C1 segment of cervical spinal cord (tissue), 14 donors: ENCODE results near the gene CAMKMT.

Source experiments
- DNase-seq, 14 donors: peaks; one replicate each; lab custom pipeline; 2025; lab: John Stamatoyannopoulos, UW

CAMKMT gene

DNA sequence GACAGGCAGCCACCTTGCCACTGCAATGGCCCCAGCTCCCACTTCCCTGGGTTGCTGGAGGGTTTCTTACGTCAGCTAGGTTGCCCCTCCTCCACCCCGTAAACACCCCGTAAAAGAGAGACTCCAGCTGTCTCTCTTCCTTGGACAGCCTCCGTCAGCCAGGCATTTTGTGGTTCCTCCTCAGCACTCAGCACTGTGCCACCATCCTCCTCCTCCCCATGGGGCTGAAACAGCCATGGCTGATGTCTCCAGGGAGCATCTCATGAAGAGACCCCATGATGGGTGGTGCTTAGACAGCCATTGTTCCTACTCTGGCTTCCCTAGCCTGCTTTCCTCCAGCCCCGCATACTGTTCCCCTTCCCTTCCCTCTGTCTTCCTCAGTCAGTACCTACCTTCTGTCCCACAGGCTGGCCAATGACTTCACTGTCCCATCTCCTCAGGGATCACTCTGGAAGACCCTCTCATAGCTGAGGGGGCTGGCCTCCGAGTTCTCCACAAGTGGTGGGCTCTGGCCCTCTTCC lies 436.5 kb downstream of the CAMKMT start:
- no peak for DNase-seq

DNA sequence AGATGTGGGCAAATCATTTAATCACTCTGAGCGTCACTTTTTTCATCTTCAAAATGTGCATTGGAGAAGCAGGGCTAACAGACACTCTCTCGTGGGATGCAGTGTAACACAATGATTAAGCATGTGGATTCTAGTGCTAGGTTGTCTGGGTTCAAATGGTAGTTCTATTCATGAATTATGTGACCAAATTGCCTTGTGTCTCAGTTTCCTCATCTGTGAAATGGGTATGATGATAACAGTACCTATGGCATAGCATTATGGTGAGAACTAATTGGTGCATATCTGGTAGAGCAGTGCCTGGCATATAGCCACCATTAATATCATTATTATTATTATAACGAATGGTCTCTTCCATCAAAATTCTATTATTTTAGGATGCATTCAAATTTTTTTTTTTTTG lies 437.4 kb downstream of the CAMKMT start:
- DNase-seq, result no peak

DNA sequence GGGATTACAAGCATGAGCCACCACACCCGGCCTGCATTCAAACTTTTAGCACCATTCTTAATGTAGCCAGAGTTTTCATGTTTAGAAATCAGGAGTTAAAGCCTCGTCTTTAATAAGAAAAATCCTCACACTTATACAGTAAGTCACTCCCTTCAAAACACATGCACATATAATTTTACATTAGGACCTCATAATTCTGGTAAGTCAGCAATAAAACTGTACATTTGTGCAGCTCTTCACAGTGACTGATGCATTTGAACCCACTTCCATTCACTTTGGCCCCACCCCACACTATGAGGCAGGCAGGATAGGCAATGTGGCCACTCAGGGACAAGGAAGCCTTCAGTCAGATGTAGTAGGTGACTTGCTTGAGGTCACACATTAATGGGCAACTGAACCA lies 438.0 kb downstream of the CAMKMT start:
- DNase-seq, result no peak

DNA sequence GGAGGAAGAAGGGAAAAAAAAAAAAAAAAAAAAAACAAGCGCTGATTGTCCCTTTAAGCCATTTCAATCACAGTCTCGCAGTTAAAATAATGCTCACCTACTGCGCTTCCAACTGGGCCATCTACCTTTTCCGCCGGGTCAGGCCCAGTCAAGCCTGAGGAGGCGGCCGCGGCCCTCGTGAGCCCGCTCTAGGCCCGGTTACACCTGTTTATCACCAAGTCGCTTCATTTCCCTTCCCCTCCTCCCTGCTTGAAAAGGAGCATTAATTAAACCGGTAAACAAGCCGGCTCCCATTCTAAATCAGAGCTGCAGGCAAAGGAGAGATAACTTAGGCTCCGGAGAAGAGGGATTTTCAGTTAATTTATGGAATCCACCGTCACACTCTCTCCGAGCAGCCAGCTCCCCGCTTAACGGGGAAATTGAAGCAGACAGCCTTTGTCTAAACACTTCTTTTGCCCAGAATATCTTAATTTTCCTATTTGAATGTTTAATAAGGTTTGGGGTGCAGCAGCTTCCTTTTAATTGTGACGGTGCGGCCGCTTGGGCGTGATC lies 439.6 kb downstream of the CAMKMT start:
- no peak for DNase-seq

DNA sequence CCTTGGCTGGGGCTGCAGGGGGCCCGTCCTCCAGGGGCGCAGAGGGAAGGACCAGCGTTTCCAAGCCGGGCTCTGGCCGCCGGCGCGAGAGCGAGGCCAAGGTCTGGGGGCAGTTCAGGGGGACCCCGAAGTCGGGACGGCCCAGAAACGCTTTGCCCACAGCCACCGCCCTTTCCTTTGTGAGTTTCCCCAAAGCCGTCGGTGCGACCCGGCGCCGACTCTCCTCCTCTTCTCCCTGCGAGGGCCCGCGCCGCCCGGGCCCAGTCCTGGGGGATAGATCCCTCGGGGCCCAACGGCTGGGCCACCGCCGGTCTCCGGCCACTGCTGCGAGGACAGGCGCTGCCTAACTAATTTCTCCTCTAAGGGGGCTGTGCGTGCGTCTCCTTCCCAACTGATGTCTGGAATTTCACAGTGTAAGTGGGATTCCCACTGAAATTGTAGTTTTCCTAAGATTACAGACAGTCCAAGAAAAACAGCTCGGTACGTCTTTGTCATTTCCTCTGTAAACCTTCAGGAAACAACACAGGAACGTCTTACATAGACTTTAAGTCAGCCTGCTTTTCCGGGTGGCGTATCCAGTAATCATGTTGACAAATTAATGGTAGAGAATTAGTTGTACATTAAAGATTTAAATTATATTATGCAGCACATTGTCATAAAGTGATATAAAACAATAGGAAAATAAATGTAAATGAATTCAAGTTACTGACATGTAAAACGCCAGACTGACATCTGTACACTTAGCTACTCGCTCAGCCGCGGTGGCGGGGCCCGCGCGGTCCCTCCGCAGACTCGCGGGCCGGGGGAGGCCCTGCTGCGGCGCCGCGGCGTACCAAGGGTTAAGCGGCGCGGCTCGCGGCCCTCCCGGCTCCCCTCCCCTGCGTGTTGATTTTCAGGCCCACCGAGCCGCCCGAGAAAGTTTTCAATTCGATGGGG lies 440.4 kb downstream of the CAMKMT start:
- no peak for DNase-seq

DNA sequence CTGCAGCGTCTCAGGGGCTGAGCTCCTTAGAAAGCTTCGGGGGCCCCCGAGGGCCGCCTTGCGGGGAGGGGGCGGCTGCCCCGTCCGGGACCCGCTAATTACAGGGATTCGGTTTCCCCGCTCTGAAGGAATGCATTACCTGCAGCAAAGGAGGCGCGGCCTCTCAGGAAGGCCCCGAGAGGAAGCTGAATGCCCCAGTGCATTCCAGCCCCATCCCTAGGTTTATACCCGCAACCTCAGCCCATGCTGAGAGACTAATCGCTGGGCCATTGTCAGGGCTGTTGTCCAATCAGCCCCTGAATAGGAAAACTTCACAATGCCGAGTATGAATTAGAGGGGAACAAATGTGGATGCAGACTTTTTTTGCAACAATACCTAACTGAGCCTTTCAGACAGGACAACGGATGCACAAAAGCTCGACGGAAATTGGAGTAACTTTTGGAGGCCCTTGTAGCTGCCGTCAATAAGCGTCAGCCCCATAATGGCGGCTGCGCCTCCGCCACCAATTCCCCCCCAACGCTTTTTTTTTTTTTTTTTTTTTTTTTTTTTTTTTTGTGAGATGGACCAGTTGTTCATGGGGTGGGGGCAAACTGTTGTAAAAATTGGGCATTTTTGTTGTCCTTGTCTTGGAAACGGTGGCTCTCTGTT lies 441.2 kb downstream of the CAMKMT start:
- no peak for DNase-seq

DNA sequence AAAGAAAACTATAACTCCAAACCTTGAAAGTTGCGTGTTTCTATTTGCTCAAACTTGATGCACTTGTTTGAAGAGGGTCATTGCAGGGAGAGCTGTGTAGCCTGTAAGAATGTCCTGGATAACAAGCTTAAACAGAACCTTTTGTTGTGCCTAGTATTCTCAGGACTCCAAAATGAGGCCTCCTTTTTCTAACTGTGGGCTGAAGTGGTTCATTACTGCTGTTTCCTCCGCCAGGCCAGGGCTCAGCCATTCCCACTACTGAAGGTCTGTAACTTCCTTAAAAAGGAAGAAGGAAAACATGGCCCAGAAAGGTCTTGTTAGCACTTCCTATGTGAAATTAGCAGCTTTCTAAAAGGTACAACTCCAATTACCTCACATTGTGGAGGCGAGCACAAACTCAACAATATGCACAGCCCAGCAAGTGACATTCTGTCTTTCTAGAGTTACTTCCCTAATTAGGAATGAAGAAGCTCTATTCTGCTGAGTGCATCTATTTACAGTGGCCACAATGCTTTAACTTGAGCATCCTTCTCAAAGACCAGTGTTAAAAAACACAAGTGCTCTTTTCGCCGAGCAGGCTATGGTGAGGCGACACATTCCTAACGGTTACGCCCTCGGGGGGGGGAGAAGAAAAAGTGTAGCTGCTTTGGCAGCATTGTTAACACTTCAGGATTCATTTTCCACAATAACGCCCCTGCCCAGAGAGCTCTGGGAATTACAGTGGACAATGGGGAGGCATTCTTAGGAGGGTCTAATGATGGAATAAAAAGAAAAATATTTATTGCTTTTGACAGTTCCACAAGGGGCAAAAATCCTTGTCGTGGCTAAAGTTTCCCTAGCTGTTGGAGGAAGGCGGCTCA lies 442.9 kb downstream of the CAMKMT start:
- DNase-seq, result no peak

DNA sequence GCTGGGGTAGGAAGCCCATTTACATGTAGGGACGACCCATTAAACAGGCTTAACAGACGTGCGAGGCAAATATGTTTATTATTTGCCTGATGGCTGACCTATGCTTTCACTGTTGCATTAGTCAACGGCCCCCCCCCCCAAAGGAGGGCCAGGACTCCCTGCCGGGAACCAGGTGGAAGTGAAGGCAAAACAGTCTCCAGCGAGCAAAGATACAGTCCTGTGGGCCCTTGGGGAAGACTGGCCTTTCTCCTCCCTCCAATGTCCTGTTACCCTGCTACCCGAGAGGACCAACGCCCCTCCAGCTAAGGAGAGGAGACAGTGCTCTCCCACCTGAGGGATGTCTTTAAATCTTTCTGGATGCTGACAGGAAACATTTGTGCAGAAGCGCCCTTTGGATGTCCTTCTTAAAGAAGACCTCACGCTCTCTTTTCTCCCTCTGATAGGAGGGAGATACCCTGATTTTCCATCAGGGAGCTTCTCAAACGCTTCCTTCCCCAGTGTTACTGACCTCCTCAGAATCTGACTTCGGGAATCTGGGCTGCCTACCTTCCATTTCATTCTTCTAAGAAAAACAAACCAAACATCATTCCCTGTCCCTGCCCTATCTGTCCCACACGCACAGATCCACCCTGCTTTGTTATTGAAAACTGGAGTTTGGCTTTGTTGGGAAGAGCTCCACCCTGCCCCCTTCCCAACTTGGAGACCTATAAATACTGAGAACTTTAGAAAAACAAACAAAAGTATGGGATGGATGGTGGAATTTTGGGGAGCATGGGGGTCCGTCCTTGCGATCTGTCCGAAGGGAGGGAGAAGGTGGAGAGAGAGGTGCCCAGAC lies 443.9 kb downstream of the CAMKMT start:
- DNase-seq, result no peak

DNA sequence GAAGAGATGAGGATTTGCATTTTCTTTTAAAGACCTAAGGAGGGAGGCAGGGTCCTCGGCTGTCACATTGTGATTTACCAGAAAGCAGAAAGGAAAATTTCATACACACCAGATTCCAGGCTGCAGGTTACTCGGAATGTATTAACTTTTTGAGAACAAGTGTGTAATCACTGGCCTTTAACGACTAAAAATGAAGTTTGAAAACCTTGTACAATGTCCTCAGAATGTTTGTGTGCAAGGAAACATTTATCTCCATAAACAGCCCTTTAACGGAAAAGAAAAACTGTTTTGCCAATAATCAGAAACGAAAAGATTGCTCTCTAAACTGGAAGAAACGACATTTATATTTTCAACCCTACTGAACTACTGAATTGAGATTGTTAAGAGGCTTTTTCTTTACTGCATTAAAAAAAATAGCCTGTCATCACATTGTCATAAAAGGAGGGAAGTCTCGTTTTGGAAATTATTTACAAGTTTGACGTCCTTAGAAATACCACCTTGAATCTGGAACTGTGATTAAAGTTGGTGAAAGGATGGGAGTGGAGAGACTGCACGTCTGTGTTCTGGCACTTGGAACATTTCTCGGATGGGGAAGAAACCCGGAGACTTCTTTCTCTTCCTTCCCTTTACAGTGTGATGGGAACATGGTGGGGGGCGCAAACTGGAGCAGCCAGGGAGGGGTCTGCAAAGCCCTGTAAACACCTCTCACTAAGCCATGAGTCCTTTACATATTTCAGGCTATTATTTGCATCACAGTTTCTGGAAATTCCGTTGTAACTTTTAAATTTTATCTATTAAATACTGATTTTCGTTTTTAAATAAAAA lies 445.7 kb downstream of the CAMKMT start:
- DNase-seq, result no peak

DNA sequence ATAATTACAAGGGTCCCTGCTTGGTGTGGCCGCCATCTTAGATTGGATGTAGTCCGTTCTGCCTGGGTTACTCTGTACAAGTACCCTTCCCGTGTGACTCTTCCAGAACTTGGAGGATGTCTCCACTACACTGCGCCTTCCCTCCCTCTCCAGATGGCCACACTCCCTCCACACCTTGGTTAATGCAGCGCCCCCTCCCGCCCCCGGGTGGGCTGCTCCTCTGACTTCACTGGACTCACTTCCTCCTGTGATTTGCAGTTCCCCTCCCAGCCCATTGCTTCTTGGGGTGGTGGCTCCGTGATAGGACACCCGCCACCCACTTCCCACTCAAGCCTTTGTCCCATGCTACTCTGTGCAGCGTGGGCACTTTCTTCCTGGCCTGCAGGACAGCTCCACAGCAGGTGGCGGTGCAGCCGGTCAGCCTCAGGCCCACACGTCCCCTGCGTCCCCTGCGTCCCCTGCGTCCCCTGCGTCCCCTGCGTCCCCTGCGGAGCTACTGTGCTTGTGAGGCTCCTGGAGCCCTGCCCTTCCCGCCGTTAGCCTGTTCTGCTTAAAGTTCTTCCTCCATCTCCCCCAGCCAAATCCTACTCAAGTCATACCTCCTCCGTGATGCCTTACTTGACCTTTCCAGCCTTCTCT lies 449.3 kb downstream of the CAMKMT start:
- no peak for DNase-seq

DNA sequence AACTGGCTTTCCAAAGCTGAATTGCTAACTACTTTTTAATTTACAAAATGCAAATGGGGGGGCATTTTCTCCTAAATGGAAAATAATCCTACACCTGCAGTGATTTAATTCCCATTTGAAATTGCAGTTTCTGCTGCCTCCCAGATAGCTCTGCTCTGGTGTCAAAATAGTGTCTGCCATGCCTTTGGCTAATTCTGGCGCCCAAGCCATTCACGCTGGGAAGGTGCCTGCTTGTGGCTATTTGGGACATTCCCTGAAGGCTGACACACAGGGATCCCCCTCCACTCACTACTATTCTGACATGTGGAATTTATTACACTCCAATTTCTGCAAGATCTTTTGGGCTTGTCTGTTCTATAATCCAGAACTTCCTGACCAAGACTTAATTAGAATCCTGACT lies 451.4 kb downstream of the CAMKMT start:
- DNase-seq, result no peak

DNA sequence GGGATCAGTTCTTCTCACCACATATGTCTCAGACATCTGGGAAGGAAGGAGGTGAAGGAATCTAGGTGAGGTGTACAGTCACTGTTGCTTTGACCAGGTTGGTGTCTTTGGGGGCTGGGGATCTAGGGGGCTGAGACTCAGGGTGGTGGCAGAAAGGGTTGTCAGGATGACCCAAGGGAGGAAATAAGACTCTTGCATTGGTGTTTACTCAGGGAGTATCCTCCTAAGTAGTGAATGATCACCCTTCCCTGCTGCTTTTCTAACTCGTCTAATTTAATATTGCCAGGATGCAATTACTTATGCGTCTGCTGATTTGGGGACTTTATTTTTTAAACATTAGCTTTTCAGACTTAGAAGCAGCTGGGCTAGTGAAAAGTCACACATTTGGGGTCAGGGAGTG lies 451.9 kb downstream of the CAMKMT start:
- no peak for DNase-seq

DNA sequence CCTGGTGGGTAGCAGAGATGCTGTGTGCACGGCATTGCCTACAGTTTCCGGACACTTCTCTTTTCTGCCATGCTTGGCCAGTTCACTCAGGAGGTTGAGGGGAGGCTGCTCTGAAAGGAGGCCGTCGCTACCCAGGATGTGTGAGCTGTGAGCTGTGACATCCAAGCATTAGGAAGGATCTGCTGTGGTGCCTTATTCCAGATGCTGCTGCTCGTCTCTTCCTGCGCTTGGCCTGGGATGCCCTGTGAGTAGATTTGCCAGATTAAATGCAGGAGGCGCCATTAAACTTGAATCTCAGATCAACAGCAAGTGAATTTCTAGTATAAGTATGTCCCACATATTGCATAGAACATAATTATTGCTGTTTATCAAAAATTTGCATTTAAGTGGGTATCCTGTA lies 455.5 kb downstream of the CAMKMT start:
- no peak for DNase-seq

DNA sequence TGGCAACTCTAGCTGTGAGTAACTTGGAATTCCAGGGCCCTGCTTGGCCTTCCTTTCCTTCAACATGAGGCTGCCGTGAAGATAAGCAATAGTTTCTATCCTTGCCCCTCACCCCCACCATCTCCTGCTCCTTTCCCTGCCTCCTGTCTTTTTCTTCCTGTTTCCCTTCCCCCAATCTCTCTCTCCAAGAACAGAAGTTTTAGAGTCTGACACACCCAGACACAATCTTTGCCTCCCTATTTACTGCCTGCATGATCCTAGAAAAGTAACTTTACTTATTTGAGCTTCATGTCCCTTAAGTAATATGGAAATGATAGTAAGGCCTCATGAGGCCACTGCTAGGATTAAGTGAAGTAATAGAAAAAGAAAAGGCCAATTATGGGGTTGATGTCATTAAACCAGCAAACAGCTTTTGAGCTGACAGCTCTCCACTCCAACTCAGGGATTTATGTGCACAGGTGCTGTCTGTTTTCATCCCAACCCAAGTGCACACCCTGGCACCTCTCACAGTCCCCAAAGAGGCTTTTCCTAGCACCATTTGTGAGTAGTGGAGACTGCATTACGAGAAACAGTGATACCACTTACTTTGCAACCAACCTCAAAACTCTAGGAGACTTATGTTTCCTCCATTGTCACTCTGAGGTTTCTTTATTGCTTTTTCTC lies 456.1 kb downstream of the CAMKMT start:
- DNase-seq, result no peak

DNA sequence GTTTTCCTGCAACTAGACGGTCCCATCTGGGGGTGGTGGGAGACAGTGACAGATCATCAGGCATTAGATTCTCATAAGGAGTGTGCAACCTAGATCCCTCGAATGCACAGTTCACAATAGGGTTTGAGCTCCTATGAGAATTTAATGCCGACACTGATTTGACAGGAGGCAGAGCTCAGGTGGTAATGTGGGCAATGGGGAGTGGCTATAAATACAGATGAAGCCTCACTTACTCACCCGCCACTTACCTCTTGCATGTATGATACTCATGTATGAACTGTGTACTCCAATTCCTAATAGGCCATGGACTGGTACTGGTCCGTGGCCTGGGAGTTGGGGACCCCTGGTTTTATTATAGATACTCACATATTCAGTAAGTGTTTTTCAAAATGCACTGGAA lies 457.3 kb downstream of the CAMKMT start:
- no peak for DNase-seq

DNA sequence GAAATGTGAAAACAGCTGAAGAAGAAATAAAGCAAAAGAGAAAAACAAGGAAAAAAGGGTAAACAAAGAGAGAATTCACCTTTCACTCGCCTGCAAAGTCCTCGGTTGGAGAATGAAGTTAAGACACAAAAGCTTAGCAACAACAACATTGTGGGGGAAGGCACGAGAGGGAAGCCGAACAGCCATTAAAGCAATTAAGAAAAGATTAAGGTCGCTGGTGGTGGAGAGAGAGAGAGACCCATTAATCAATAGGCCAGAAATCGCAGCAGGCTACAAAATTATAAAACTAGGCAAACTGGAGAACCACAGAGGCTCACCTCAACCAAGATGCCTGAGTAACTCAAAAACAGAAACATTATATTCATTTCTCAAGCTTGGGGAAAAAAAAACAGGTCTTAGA lies 459.8 kb downstream of the CAMKMT start:
- DNase-seq, result no peak

DNA sequence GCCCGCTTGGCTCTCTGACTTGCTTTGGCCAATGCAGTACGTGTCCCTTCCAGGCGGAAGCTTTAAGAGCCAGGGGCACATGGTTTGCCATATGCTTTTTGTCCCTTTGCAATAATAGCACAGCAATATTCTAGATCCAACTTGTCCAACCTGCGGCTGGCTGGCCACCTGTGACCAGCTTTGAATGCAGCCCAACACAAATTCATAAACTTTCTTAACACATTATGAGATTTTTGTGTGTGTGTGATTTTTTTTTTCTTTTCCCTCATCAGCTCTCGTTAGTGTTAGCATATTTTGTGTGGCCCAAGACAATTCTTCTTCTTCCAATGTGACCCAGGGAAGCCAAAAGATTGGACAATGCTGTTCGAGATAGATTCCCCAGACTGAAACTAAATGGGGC lies 460.4 kb downstream of the CAMKMT start:
- no peak for DNase-seq
